IPS-18a (cell line): ENCODE measurements around the gene NRXN3.

Experiments used
- H3K27ac ChIP-seq: one replicate; pipeline ENCODE4 v1.5.1; 2013; ENCODE audit warnings: low read length
- H3K27me3 ChIP-seq: one replicate; pipeline ENCODE4 v1.6.1; 2013; ENCODE audit warnings: mild to moderate bottlenecking, low read length; ENCODE audit not compliant: control insufficient read depth, insufficient read depth
- H3K36me3 ChIP-seq: one replicate; pipeline ENCODE4 v1.6.1; 2013; ENCODE audit warnings: low read depth, low read length; ENCODE audit not compliant: control insufficient read depth
- H3K4me1 ChIP-seq: one replicate; pipeline ENCODE4 v1.6.1; 2013; ENCODE audit warnings: low read depth, low read length; ENCODE audit not compliant: control insufficient read depth
- H3K4me3 ChIP-seq: one replicate; pipeline ENCODE4 v1.5.1; 2013; ENCODE audit warnings: low read length
- H3K9ac ChIP-seq: one replicate; pipeline ENCODE4 v1.6.1; 2013; ENCODE audit warnings: mild to moderate bottlenecking, low read length, moderate library complexity
- H3K9me3 ChIP-seq: one replicate; pipeline ENCODE4 v1.6.1; 2013; ENCODE audit warnings: low read depth, low read length; ENCODE audit not compliant: control insufficient read depth

NRXN3 gene

DNA sequence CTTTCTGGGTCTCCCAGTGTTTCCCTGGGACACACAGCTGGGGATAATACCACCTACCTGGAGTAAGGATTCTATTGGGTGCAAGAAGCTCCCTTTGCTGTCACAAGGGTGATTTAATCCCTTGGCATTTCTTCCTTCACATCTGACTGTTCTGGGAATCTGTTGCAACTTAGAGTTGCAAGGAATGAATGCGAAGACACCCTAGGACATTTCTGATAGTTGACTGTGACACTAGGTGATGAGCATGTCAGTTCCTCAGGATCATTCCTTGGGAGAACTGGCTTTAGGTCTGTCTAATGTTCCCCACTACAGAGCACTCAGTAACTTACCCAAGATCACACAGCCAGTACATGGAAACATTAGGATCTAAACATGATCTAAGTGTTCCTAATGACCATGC lies 593.6 kb downstream of the NRXN3 start:
- Histone ChIP-seq H3K4me1 (peaks cover 19% of the 10 kb centered on the region), H3K9ac (no peak overlapping the region), H3K4me3 (no peak overlapping the region), H3K27me3 (no peaks in the 10 kb centered on the region), H3K27ac (no peak overlapping the region), H3K9me3 (no peaks in the 10 kb centered on the region), H3K36me3 (no peaks in the 10 kb centered on the region)

DNA sequence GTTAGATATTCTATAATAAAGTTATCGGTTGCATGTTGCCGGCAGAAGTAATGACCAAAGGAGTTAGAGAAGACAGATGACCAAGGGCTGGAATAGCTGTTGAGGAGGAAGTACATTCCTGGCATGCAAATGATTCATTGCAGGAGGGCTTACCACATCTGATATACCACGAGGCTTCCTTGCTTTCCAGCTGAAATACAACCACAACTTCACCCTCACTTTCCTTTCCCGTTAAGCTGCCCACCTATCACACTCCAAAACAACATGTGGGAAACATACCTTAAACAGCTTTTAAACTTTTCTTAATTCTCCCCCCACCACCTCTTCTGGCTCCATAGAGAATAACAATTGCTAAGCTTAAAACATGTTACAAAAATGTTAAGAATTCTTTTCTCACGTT lies 594.1 kb downstream of the NRXN3 start:
- H3K36me3 ChIP-seq: no peaks in the 10 kb centered on the region
- no peaks in the 10 kb centered on the region for H3K9me3 ChIP-seq
- H3K9ac ChIP-seq: no peak overlapping the region
- no peak overlapping the region for H3K27ac ChIP-seq
- no peaks in the 10 kb centered on the region for H3K27me3 ChIP-seq
- H3K4me3 ChIP-seq: no peak overlapping the region
- H3K4me1 ChIP-seq: peaks cover 19% of the 10 kb centered on the region

DNA sequence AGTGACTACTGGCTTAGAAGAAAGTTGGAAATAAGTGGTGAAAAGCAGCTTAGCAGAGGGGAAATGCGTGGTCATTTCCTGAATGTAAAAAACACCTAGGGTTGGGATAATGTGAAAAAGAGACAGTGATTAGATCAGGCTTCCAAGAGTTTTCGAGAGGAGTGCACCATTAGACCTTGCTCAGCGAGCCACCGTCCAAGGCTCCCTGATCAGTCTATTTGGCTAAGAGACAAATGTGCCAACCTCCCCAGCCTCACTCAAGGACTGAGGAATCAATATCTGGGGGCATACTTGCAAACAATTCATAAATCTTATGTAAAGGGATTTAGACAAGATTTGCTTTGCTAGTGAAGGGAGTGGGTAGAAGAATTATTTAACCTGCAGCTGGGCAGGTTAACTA lies 594.5 kb downstream of the NRXN3 start:
- Histone ChIP-seq H3K4me1 (peaks cover 19% of the 10 kb centered on the region), H3K9ac (no peak overlapping the region), H3K27me3 (no peaks in the 10 kb centered on the region), H3K9me3 (no peaks in the 10 kb centered on the region), H3K36me3 (no peaks in the 10 kb centered on the region), H3K4me3 (no peak overlapping the region), H3K27ac (no peak overlapping the region)

DNA sequence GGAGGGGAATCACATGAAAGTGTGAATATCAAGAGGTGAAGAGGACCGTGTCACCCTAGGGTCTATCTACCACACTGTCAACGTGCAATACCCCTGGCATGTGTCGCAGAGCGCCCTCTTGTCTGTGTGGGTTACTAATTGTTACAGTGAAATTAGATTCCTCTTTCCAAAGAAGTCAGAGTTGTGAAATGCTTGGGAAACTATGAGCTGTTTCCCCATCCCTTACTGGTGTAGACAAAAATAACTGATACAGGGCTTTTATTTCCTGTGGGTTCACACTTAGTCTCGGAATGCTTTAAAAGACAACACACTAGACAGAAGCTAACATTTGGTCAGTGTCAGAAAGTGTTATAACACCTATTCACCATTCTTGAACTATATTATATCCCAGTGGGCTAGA lies 597.3 kb downstream of the NRXN3 start:
- Histone ChIP-seq H3K9me3 (no peaks in the 10 kb centered on the region), H3K36me3 (no peaks in the 10 kb centered on the region), H3K4me1 (peaks cover 19% of the 10 kb centered on the region), H3K9ac (no peak overlapping the region), H3K27ac (no peak overlapping the region), H3K27me3 (no peaks in the 10 kb centered on the region), H3K4me3 (no peak overlapping the region)

DNA sequence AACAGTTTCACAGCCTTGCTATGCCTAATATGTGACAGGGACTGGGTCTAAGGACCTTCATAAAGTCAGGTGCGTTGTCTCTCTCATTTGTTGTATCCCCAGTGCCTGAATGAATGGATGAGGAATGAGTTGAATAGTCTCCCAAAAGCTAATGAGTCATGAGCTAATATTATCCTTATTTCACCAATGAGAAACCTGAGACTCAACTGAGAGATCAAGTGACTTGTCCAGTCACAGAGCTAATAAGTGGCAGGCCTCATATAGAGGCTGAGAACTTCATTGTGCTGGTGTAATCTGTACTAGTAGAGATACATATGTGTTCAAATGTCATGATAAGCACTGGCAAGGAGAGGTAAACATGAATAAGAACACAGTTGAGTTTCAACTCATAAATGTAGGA lies 612.4 kb downstream of the NRXN3 start:
- Histone ChIP-seq H3K9me3 (no peaks in the 10 kb centered on the region), H3K9ac (no peak overlapping the region), H3K4me1 (no peaks in the 10 kb centered on the region), H3K4me3 (no peak overlapping the region), H3K36me3 (no peaks in the 10 kb centered on the region), H3K27me3 (no peaks in the 10 kb centered on the region), H3K27ac (no peak overlapping the region)

DNA sequence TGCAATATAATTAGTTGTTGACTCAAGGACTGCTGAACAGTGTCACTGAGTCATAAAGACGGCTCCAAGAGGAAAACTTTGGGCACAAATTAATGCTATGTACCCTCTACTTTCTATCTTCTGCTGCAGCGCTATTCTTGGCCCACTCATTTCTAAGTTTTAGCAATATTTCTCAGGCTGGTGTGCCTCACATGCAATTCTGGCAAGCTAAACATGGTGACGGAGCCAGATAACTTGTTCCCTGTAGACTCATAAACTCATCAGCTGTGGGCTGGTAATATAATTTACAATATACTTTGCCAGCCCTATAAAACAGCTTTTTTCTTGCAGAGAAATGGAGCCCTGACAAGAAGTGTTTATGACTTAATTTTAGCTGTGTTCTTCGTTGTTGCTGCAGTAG lies 615.1 kb downstream of the NRXN3 start:
- Histone ChIP-seq H3K36me3 (no peaks in the 10 kb centered on the region), H3K27ac (no peak overlapping the region), H3K9ac (no peak overlapping the region), H3K4me3 (no peak overlapping the region), H3K9me3 (no peaks in the 10 kb centered on the region), H3K4me1 (no peaks in the 10 kb centered on the region), H3K27me3 (no peaks in the 10 kb centered on the region)

DNA sequence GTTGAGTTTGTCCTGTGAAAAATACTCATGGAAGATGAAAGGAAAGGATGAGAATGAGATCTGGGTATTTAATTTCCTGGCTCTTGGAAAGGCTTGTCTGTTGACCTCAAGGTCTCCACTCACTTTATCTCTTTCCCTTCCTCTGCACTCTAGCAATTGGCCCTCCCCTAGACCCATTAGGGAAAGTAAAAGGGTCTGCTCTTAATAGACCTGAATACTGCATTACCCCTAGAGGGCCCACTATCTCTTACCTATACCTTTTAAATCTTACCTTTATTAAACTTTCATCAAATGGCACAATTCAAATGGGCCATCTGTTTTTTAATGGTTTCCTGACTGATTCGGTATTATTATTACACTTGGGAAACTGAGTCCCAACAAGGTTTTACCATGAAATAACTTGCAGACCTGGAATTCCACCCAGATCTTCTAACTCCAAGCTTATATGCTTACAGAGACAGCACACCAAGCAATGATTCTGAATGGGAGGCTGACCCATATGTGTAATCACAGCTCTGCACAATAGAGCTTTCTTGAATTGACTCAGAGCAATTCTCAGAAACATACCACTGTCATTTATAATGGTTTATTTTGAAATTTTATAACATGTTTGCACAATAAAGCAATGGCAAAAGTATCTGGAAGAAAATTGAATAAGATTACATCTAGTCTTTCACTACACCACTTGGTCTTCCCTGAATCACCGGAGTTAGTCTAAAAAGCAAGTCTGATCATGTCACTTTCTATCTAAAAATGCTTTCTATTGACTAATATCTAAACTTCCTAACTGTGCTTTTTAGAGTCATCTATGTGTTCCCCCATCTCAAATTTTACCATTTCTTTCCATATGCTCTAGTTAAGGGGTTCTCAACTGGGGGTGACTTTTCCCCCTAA lies 618.5 kb downstream of the NRXN3 start:
- H3K9ac ChIP-seq: no peak overlapping the region
- H3K36me3 ChIP-seq: no peaks in the 10 kb centered on the region
- H3K27ac ChIP-seq: no peak overlapping the region
- H3K4me3 ChIP-seq: no peak overlapping the region
- H3K9me3 ChIP-seq: no peaks in the 10 kb centered on the region
- no peaks in the 10 kb centered on the region for H3K4me1 ChIP-seq
- H3K27me3 ChIP-seq: no peaks in the 10 kb centered on the region

DNA sequence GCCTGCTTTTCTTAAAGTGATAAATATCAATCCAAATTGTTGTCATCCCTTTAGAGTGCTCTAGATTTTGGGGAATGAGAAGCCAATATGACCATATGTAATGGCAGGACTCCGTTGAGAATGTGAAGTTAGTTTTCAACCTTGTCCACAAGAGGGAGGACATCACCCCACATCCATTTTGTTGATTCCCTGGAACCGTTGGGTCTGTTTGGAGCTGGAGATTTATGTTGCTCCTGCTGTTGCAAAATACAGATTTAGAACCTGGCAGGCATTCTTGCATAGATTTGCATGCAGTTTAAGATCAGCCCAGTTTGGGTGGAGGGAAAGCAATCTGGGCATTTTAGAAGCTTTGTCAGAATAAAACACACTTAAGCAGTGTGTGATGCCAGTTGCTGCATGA lies 620.1 kb downstream of the NRXN3 start:
- Histone ChIP-seq H3K9me3 (no peaks in the 10 kb centered on the region), H3K9ac (no peak overlapping the region), H3K27ac (no peak overlapping the region), H3K4me3 (no peak overlapping the region), H3K36me3 (no peaks in the 10 kb centered on the region), H3K27me3 (no peaks in the 10 kb centered on the region), H3K4me1 (no peaks in the 10 kb centered on the region)

DNA sequence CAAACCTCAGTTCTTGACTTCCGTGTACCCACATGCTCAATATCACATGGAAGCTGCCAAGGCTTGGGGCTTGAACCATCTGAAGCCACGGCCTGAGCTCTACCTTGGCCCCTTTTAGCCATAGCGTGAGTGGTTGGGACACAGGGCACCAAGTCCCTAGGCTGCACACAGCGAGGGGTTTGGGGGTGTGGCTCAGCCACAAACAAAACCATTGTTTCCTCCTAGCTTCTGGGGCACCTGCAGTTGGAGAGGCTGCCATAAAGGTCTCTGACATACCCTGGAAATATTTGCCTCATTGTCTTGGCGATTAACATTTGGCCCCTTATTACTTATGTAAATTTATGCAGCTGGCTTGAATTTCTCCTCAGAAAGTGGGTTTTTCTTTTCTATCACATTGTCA lies 628.6 kb downstream of the NRXN3 start:
- no peaks in the 10 kb centered on the region for H3K36me3 ChIP-seq
- no peak overlapping the region for H3K9ac ChIP-seq
- no peak overlapping the region for H3K4me3 ChIP-seq
- no peaks in the 10 kb centered on the region for H3K9me3 ChIP-seq
- H3K4me1 ChIP-seq: no peaks in the 10 kb centered on the region
- no peak overlapping the region for H3K27ac ChIP-seq
- no peaks in the 10 kb centered on the region for H3K27me3 ChIP-seq

DNA sequence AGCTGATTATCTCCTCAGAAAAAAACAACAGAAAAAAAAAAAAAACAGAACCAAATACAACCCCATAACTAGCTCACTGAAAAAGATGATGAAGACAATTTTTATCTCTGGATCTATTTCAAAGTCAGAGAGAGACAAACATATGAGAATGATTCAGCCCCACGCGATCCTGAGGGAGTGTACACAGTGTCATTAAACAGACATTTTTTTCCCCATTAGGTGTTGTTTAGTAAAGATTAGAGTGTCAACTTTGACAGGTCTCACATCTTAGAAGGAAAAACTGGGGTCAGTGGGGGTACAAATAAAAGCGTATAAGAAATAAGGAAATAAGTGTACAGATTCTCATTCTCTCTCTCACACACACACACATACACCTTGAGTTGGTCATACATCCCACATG lies 635.4 kb downstream of the NRXN3 start:
- Histone ChIP-seq H3K36me3 (no peaks in the 10 kb centered on the region), H3K27me3 (no peaks in the 10 kb centered on the region), H3K27ac (no peak overlapping the region), H3K4me3 (no peak overlapping the region), H3K4me1 (no peaks in the 10 kb centered on the region), H3K9ac (no peak overlapping the region), H3K9me3 (no peaks in the 10 kb centered on the region)

DNA sequence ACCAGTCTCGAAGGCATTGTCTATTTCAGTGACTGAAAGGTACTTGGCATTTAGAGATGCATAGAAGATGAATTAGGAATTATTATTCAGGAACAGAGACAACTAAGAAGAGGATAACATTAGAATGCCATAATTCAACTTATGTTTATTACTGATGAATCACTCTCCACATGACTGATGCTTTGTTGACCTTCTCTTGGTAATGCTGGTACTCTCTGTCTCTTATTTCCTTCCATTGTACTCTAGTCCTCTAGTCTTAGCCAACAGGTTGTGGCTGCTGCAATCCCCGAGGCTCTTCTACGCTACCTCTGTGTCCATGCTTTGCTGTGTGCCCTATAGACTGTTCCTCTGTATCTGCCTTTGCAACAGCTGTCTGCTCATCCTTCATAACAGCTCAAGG lies 652.9 kb downstream of the NRXN3 start:
- no peaks in the 10 kb centered on the region for H3K4me1 ChIP-seq
- no peaks in the 10 kb centered on the region for H3K36me3 ChIP-seq
- no peaks in the 10 kb centered on the region for H3K9me3 ChIP-seq
- H3K9ac ChIP-seq: no peak overlapping the region
- no peaks in the 10 kb centered on the region for H3K27me3 ChIP-seq
- H3K27ac ChIP-seq: no peak overlapping the region
- no peak overlapping the region for H3K4me3 ChIP-seq

DNA sequence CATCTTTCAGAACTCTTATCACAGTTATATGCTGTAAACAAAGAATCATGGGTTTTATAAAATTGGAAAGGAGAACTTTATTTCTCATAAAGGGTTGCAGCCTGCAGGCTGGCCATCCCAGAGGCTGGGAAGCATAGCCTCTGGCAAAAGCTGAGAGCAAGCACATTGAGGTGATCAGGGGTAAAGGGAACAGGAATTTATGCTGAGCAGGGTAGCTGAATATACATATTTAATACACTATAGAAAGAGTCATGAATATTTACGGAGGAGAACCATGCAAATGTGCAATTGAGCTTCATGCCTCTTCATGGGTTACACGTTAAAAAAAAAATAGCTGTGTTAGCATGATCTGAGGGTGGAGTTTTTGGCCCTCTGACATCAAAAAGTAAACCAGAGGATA lies 653.3 kb downstream of the NRXN3 start:
- H3K4me3 ChIP-seq: no peak overlapping the region
- H3K27ac ChIP-seq: no peak overlapping the region
- H3K36me3 ChIP-seq: no peaks in the 10 kb centered on the region
- no peaks in the 10 kb centered on the region for H3K9me3 ChIP-seq
- no peaks in the 10 kb centered on the region for H3K4me1 ChIP-seq
- H3K27me3 ChIP-seq: no peaks in the 10 kb centered on the region
- H3K9ac ChIP-seq: no peak overlapping the region
